Ovary (tissue), 3 donors: Measurements from ENCODE around the gene KSR1.
"Not testable (repeated sequence)": the region's sequence is repeated elsewhere in the genome, so short reads cannot be mapped to it uniquely, and the experiment has no call there.

Experiments
- EP300 ChIP-seq: sonication (generic); formaldehyde crosslinking; IDR thresholded peaks from one replicate; pipeline ENCODE4 v1.6.1; 2017; ENCODE audit warnings: antibody characterized with exemption
- POLR2A ChIP-seq: fragments of 450-650 bp; IDR thresholded peaks from one replicate; pipeline ENCODE4 v1.6.1; 2017; ENCODE audit warnings: antibody characterized with exemption, mild to moderate bottlenecking, moderate library complexity
- TF ChIP-seq, protein P1 (sequence below), 3 donors: fragments of 450-650 bp in 2 of 3; fragments of 200-600 bp in 1 of 3; IDR thresholded peaks; one replicate each; pipeline versions ENCODE4 v1.5.1 to v1.8.0; 2016 to 2022; ENCODE audit warnings: antibody characterized with exemption in 3 of 3, mild to moderate bottlenecking in 1 of 3
- donor health status: DM: no; HTN: no; CAD: no.

DNA sequence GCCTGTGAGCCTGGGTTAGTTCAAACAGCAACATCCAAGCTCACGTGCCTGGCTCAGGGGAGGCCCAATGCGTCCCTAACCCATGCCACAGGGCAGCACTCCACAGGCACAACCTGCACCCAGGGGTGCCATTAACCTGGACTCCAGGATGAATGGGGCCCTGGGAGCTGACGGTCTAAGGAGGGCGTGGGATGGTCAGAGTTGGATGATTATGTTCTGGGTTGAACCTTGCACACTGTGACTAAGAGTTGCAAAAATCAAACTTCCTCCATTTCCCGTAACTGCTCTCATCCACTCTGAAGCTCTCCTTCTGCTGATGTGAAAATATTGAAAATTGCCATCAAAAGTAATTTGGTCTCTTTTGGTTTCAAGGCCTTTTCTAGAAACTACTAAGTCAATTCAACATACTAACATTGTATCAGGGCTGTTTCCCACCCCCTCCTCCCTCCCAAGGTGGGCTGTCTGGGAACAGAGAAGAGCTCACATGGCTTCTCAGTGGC lies 182.2 kb downstream of the KSR1 start:
- TF ChIP-seq, protein P1, sequence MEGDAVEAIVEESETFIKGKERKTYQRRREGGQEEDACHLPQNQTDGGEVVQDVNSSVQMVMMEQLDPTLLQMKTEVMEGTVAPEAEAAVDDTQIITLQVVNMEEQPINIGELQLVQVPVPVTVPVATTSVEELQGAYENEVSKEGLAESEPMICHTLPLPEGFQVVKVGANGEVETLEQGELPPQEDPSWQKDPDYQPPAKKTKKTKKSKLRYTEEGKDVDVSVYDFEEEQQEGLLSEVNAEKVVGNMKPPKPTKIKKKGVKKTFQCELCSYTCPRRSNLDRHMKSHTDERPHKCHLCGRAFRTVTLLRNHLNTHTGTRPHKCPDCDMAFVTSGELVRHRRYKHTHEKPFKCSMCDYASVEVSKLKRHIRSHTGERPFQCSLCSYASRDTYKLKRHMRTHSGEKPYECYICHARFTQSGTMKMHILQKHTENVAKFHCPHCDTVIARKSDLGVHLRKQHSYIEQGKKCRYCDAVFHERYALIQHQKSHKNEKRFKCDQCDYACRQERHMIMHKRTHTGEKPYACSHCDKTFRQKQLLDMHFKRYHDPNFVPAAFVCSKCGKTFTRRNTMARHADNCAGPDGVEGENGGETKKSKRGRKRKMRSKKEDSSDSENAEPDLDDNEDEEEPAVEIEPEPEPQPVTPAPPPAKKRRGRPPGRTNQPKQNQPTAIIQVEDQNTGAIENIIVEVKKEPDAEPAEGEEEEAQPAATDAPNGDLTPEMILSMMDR (IDR thresholded peaks at IDR 0.05) = not testable (repeated sequence)
- TF ChIP-seq POLR2A, EP300: not testable (repeated sequence)
